H1 (cell line): ENCODE measurements around the gene BNC2. TPM values are rescaled to one million over a fixed set of nuclear protein-coding genes. Genes with fewer than 3 reads are reported as not detected.
A peak's percentile ranks its signal among the peaks of the same experiment; 100 is the strongest.

Experiments
- CTCF ChIA-PET: fragments of 300-600 bp; sonication (Branson Sonifier 250); formaldehyde crosslinking; loops from one replicate; lab custom pipeline; 2021; ENCODE audit not compliant: partially characterized antibody; lab: Charles Lee
- POLR2A ChIA-PET: fragments of 300-600 bp; sonication (Branson Sonifier 250); formaldehyde crosslinking; loops from one replicate; lab custom pipeline; 2021; ENCODE audit warnings: inconsistent platforms; ENCODE audit not compliant: partially characterized antibody; lab: Charles Lee
- DNase-seq, 2 experiments: peaks; one replicate each; pipeline versions ENCODE4 v3.0.0 to v3.0.0-alpha.2; 2010 to 2022; ENCODE audit warnings: low spot score in 2 of 2, low read depth in 1 of 2, mixed read lengths in 1 of 2
- FAIRE-seq: peaks from 2 replicates; lab custom pipeline; 2011; peaks lifted over from hg19 to GRCh38; lab: Jason Lieb, UNC
- H2AFZ ChIP-seq: 2 replicates; pipeline ENCODE4 v1.8.1; 2012; ENCODE audit warnings: low read length, inconsistent platforms
- H2AK5ac ChIP-seq: 2 replicates; pipeline ENCODE4 v1.6.1; 2013; ENCODE audit warnings: low read depth, low read length
- H2BK120ac ChIP-seq: replicated peaks from 2 replicates; pipeline ENCODE3; 2013; ENCODE audit warnings: low read depth, low read length, inconsistent platforms
- H2BK12ac ChIP-seq: 2 replicates; pipeline ENCODE4 v1.6.1; 2013; ENCODE audit warnings: low read depth, low read length
- H2BK15ac ChIP-seq: 2 replicates; pipeline ENCODE4 v1.6.1; 2013; ENCODE audit warnings: low read length
- H2BK20ac ChIP-seq: 2 replicates; pipeline ENCODE4 v1.6.1; 2013; ENCODE audit warnings: low read length
- H2BK5ac ChIP-seq: 2 replicates; pipeline ENCODE4 v1.6.1; 2013; ENCODE audit warnings: low read depth, low read length
- H3K14ac ChIP-seq: 2 replicates; pipeline ENCODE4 v1.6.1; 2013; ENCODE audit warnings: inconsistent platforms; ENCODE audit not compliant: insufficient read length
- H3K18ac ChIP-seq: 2 replicates; pipeline ENCODE4 v1.6.1; 2013; ENCODE audit warnings: low read length; ENCODE audit errors: extremely low read depth
- H3K23ac ChIP-seq: 2 replicates; pipeline ENCODE4 v1.6.1; 2013; ENCODE audit warnings: inconsistent platforms; ENCODE audit not compliant: insufficient read length
- H3K23me2 ChIP-seq: 2 replicates; pipeline ENCODE4 v1.6.1; 2013; ENCODE audit warnings: low read depth, low read length
- H3K27ac ChIP-seq: 2 replicates; pipeline ENCODE4 v1.6.1; 2011; ENCODE audit warnings: low read depth, low read length, inconsistent platforms
- H3K27me3 ChIP-seq, 4 experiments: replicated peaks in 1 of 4; 1 replicate in 1 of 4; 2 replicates in 3 of 4; pipeline versions ENCODE4 v1.6.1 to v1.8.1; 2011 to 2013; ENCODE audit warnings: low read length in 3 of 4, mild to moderate bottlenecking in 3 of 4, inconsistent platforms in 2 of 4, mixed read lengths in 2 of 4, moderate library complexity in 1 of 4; ENCODE audit not compliant: control insufficient read depth in 3 of 4, insufficient read depth in 3 of 4; ENCODE audit errors: extremely low read depth in 1 of 4
- H3K36me3 ChIP-seq, 4 experiments: 2 replicates each; pipeline versions ENCODE4 v1.6.1 to v1.8.1; 2011 to 2013; ENCODE audit warnings: mild to moderate bottlenecking in 4 of 4, low read length in 3 of 4, moderate library complexity in 2 of 4, control low read depth in 1 of 4, inconsistent platforms in 1 of 4; ENCODE audit not compliant: insufficient read depth in 4 of 4, control insufficient read depth in 2 of 4
- H3K4ac ChIP-seq: replicated peaks from 2 replicates; pipeline ENCODE3; 2013; ENCODE audit warnings: low read length, low read depth, mixed read lengths, inconsistent platforms; ENCODE audit not compliant: insufficient read length
- H3K4me1 ChIP-seq, 4 experiments: replicated peaks in 1 of 4; 1 replicate in 1 of 4; 2 replicates in 3 of 4; pipeline versions ENCODE4 v1.6.1 to v1.8.1; 2011 to 2013; ENCODE audit warnings: low read length in 3 of 4, inconsistent platforms in 2 of 4, mixed read lengths in 1 of 4; ENCODE audit not compliant: insufficient read depth in 4 of 4, control insufficient read depth in 3 of 4
- H3K4me2 ChIP-seq, 2 experiments: 2 replicates each; pipeline versions ENCODE4 v1.6.1 to v1.8.1; 2011 to 2013; ENCODE audit warnings: low read depth in 2 of 2, low read length in 2 of 2, control low read depth in 1 of 2, inconsistent platforms in 1 of 2, mild to moderate bottlenecking in 1 of 2; ENCODE audit not compliant: insufficient read depth in 1 of 2
- H3K4me3 ChIP-seq, 4 experiments: fragments of 200-600, 300-600 bp in 1 of 4; sonication (generic), shearing (Covaris generic), sonication (Bioruptor Twin) in 1 of 4; 2 replicates each; pipeline versions ENCODE4 v1.5.1 to v1.8.1; 2011 to 2016; ENCODE audit warnings: low read length in 4 of 4, low read depth in 3 of 4, control low read depth in 2 of 4, inconsistent platforms in 2 of 4, mild to moderate bottlenecking in 2 of 4, mixed read lengths in 1 of 4, moderate library complexity in 1 of 4; ENCODE audit not compliant: insufficient read depth in 2 of 4; ENCODE audit errors: extremely low read depth in 1 of 4
- H3K56ac ChIP-seq: replicated peaks from 2 replicates; pipeline ENCODE3; 2013; ENCODE audit warnings: low read depth, mild to moderate bottlenecking, mixed read lengths, low read length, inconsistent platforms; ENCODE audit not compliant: insufficient read length
- H3K79me1 ChIP-seq: 2 replicates; pipeline ENCODE4 v1.6.1; 2013; ENCODE audit warnings: low read depth, low read length, control low read depth
- H3K79me2 ChIP-seq, 2 experiments: 2 replicates each; pipeline versions ENCODE4 v1.6.1 to v1.8.1; 2012 to 2013; ENCODE audit warnings: low read length in 2 of 2, mild to moderate bottlenecking in 2 of 2, inconsistent platforms in 1 of 2; ENCODE audit not compliant: insufficient read depth in 2 of 2, control insufficient read depth in 1 of 2
- H3K9ac ChIP-seq, 4 experiments: replicated peaks in 1 of 4; 1 replicate in 1 of 4; 2 replicates in 3 of 4; pipeline versions ENCODE4 v1.6.1 to v1.8.1; 2011 to 2013; ENCODE audit warnings: low read depth in 3 of 4, low read length in 3 of 4, control low read depth in 2 of 4, mild to moderate bottlenecking in 2 of 4, moderate library complexity in 2 of 4, inconsistent platforms in 1 of 4; ENCODE audit errors: extremely low read depth in 1 of 4
- H3K9me3 ChIP-seq, 2 experiments: 2 replicates each; pipeline versions ENCODE4 v1.6.1 to v1.8.1; 2012 to 2013; ENCODE audit warnings: mild to moderate bottlenecking in 2 of 2, moderate library complexity in 2 of 2, control low read depth in 1 of 2, inconsistent platforms in 1 of 2, low read depth in 1 of 2, low read length in 1 of 2, mixed read lengths in 1 of 2; ENCODE audit not compliant: insufficient read depth in 2 of 2
- H4K20me1 ChIP-seq, 2 experiments: replicated peaks in 1 of 2; 2 replicates each; pipeline versions ENCODE3 to v1.8.1; 2011 to 2013; ENCODE audit warnings: inconsistent platforms in 2 of 2, low read length in 2 of 2, mild to moderate bottlenecking in 1 of 2; ENCODE audit not compliant: insufficient read depth in 2 of 2, control insufficient read depth in 1 of 2
- H4K5ac ChIP-seq: 2 replicates; pipeline ENCODE4 v1.6.1; 2013; ENCODE audit warnings: low read length, low read depth, mixed read lengths, inconsistent platforms; ENCODE audit not compliant: insufficient read length
- H4K8ac ChIP-seq: 2 replicates; pipeline ENCODE4 v1.8.0; 2013; ENCODE audit warnings: mild to moderate bottlenecking, moderate library complexity, low read length, inconsistent platforms; ENCODE audit not compliant: insufficient read depth; ENCODE audit errors: extremely low read depth
- H4K91ac ChIP-seq: replicated peaks from 2 replicates; pipeline ENCODE3; 2013; ENCODE audit warnings: low read length, mixed read lengths, inconsistent platforms; ENCODE audit not compliant: insufficient read length
- CBX8 ChIP-seq: fragments of 300-800, 300-1000 bp; sonication (generic); IDR thresholded peaks from 2 replicates; pipeline ENCODE4 v1.7.1; 2016; ENCODE audit warnings: low read depth, low read length, borderline replicate concordance
- CTCF ChIP-seq, 3 experiments: IDR thresholded peaks; 1 replicate in 2 of 3; 2 replicates in 1 of 3; pipeline versions ENCODE4 v1.5.1 to v1.6.1; 2011; ENCODE audit warnings: low read length in 3 of 3, mild to moderate bottlenecking in 3 of 3, inconsistent platforms in 2 of 3, low read depth in 1 of 3, moderate library complexity in 1 of 3; ENCODE audit not compliant: insufficient read depth in 1 of 3; ENCODE audit errors: control extremely low read depth in 1 of 3
- GABPA ChIP-seq: IDR thresholded peaks from 2 replicates; pipeline ENCODE4 v1.6.1; 2011; ENCODE audit warnings: mild to moderate bottlenecking, low read length, moderate library complexity, borderline replicate concordance; ENCODE audit not compliant: insufficient read depth
- RAD21 ChIP-seq, 2 experiments: IDR thresholded peaks in 1 of 2; conservative IDR thresholded peaks in 1 of 2; 2 replicates each; pipeline ENCODE4 v1.6.1; 2011; ENCODE audit warnings: low read depth in 2 of 2, low read length in 2 of 2, improper control_type of control experiment in 1 of 2, inconsistent platforms in 1 of 2, mild to moderate bottlenecking in 1 of 2, moderate library complexity in 1 of 2
- whole genome bisulfite sequencing, 2 experiments: shearing (Covaris generic) in 1 of 2; methylation state at CpG; one replicate each; pipeline versions ENCODE4 v1.1.6 to v1.1.7; 2013 to 2015; ENCODE audit warnings: low lambda C conversion rate in 2 of 2, mixed read lengths in 2 of 2, inconsistent platforms in 1 of 2, low coverage in 1 of 2, missing lambda C conversion rate in 1 of 2; ENCODE audit not compliant: insufficient replicate concordance in 2 of 2, insufficient coverage in 1 of 2, insufficient read length in 1 of 2; ENCODE audit errors: extremely low coverage in 1 of 2, missing lambda C conversion rate in 1 of 2; 5-methylcytosine and 5-hydroxymethylcytosine counted together
- polyA plus RNA-seq, 7 experiments: library from polyadenylated mRNA; depleted of rRNA in 3 of 7; stranded (reverse) in 5 of 7; unstranded in 2 of 7; fragments of >200 nt in 5 of 7; fragments of 200-250 nt in 2 of 7; gene quantifications; 1 replicate in 5 of 7; 2 replicates in 1 of 7; 4 replicates in 1 of 7; pipeline versions ENCODE4 v1.2.1 to v1.2.3, GENCODE V29; 2011 to 2013; ENCODE audit warnings: missing spikeins in 2 of 7, mixed read lengths in 2 of 7
- total RNA-seq: library from RNA; stranded (reverse); fragmentation: NEBNext Ultra II Directional; extraction: Animal tissue kit (Norgen Biotek cat#: 25700); gene quantifications from 2 replicates; pipeline ENCODE4 v1.2.1, GENCODE V29; 2021

BNC2 gene
- total and polyA plus RNA-seq, 2 of the 8 experiments (the other 6 are each of a cell fraction or from before 2014, with no cell fraction given): 16.0 to 26.8 TPM

- Histone ChIP-seq H3K56ac (no peak overlapping the region), H2BK5ac (no peak overlapping the region), H3K4me2 (no peak overlapping the region), H3K14ac (no peak overlapping the region), H2AFZ (no peak overlapping the region), H3K4ac (no peak overlapping the region), H3K9me3 (no peaks in the 10 kb centered on the region), H3K23ac (no peak overlapping the region), H4K91ac (no peak overlapping the region), H4K20me1 (no peaks in the 10 kb centered on the region), H2AK5ac (no peak overlapping the region), H3K27me3 (no peaks in the 10 kb centered on the region), H4K8ac (no peak overlapping the region), H4K5ac (no peak overlapping the region), H3K27ac (no peak overlapping the region), H3K18ac (no peak overlapping the region), H3K4me3 (no peak overlapping the region), H3K4me1 (peaks cover 2 to 30% (median 27%) of the 10 kb centered on the region in 4 experiments; a peak in 6 of 7 replicates), H2BK120ac (no peak overlapping the region), H2BK12ac (no peak overlapping the region), H3K36me3 (no peaks in the 10 kb centered on the region), H3K79me1 (no peaks in the 10 kb centered on the region), H2BK20ac (no peak overlapping the region), H3K9ac (no peak overlapping the region), H2BK15ac (no peak overlapping the region), H3K79me2 (peaks cover 3 to 22% of the 10 kb centered on the region in 2 experiments; a peak in 2 of 4 replicates), H3K23me2 (no peaks in the 10 kb centered on the region)
- FAIRE-seq (no peak), DNase-seq (no peak)
- ChIA-PET CTCF (interaction anchor here (0.9 kb wide), 2 partner anchors 34 to 49 kb away, joined by 3 read pairs; no protein-coding TSS in a partner anchor), POLR2A (no interaction called here)
- WGBS, 2 experiments: 64% methylated on average over 3 of the region's 3 CpGs; no CpG with 5 or more reads in 1 of the 2 experiments
- TF ChIP-seq CTCF (IDR thresholded peaks at IDR 0.05; ENCODE audit: control extremely low read depth in 1 of 3, insufficient read depth in 1 of 3, low read depth in 1 of 3, low read length in 3 of 3): peak in 1 of 3 experiments; percentile 1; a peak in 1 of 4 replicates
- TF ChIP-seq CBX8: no peak
- peak in 1 of 2 experiments; percentile 20; a peak in 1 of 4 replicates for TF ChIP-seq RAD21 (IDR thresholded peaks at IDR 0.05 in 1 of 2, conservative IDR thresholded peaks at IDR 0.05 in 1 of 2; ENCODE audit: low read depth in 2 of 2, low read length in 2 of 2)
- TF ChIP-seq GABPA: no peak
Measured at GRCh38 chr9:16622541-16622940, 247.9 kb downstream of the BNC2 start.
